Fibroblast of skin of right quadriceps (primary cell): ENCODE measurements around the gene EXPH5.
A peak's percentile ranks its signal among the peaks of the same experiment; 100 is the strongest.
"Not testable (repeated sequence)": the region's sequence is repeated elsewhere in the genome, so short reads cannot be mapped to it uniquely, and the experiment has no call there.

Source experiments
- DNase-seq: peaks from one replicate; pipeline ENCODE4 v3.0.0-alpha.2; 2013

EXPH5 gene

GRCh38 chr11:108597736-108598355, 4.3 kb upstream of the EXPH5 start:
- peak; percentile 15 for DNase-seq

- DNase-seq, result no peak
Measured at GRCh38 chr11:108596701-108597100, 3.1 kb upstream of the EXPH5 start.

- no peak for DNase-seq
Measured at GRCh38 chr11:108593923-108594434, 411 bp upstream of the EXPH5 start.

- DNase-seq, result no peak
Measured at GRCh38 chr11:108592591-108593213, 866 bp downstream of the EXPH5 start.

- no peak for DNase-seq
Measured at GRCh38 chr11:108591893-108592292, 1.7 kb downstream of the EXPH5 start.

- no peak for DNase-seq
Measured at GRCh38 chr11:108589136-108589535, 4.4 kb downstream of the EXPH5 start.

- no peak for DNase-seq
Measured at GRCh38 chr11:108588287-108588686, 5.3 kb downstream of the EXPH5 start.

- DNase-seq, result no peak
Measured at GRCh38 chr11:108587109-108587508, 6.5 kb downstream of the EXPH5 start.

GRCh38 chr11:108586600-108586999, 7.0 kb downstream of the EXPH5 start:
- no peak for DNase-seq

- not testable (repeated sequence) for DNase-seq
Measured at GRCh38 chr11:108586185-108586584, 7.4 kb downstream of the EXPH5 start.

- no peak for DNase-seq
Measured at GRCh38 chr11:108584973-108585372, 8.6 kb downstream of the EXPH5 start.

- DNase-seq, result no peak
Measured at GRCh38 chr11:108580645-108581044, 12.9 kb downstream of the EXPH5 start.

- no peak for DNase-seq
Measured at GRCh38 chr11:108580043-108580442, 13.5 kb downstream of the EXPH5 start.

- DNase-seq, result no peak
Measured at GRCh38 chr11:108576523-108576922, 17.0 kb downstream of the EXPH5 start.

- DNase-seq, result no peak
Measured at GRCh38 chr11:108574675-108575074, 18.9 kb downstream of the EXPH5 start.

GRCh38 chr11:108571001-108571400, 22.6 kb downstream of the EXPH5 start:
- no peak for DNase-seq

- DNase-seq, result no peak
Measured at GRCh38 chr11:108569896-108570295, 23.7 kb downstream of the EXPH5 start.

- no peak for DNase-seq
Measured at GRCh38 chr11:108568195-108568858, 25.2 kb downstream of the EXPH5 start.

- DNase-seq, result no peak
Measured at GRCh38 chr11:108565653-108566052, 27.9 kb downstream of the EXPH5 start.

GRCh38 chr11:108562746-108563581, 30.6 kb downstream of the EXPH5 start:
- DNase-seq, result peak; percentile 13

GRCh38 chr11:108561535-108561991, 32.0 kb downstream of the EXPH5 start:
- peak; percentile 66 for DNase-seq

GRCh38 chr11:108559904-108560303, 33.7 kb downstream of the EXPH5 start:
- peak; percentile 97 for DNase-seq

GRCh38 chr11:108559340-108559739, 34.2 kb downstream of the EXPH5 start:
- peak; percentile 80 for DNase-seq
